SJCRH30 (cell line): Measurements from ENCODE around the gene BTF3. TPM values are rescaled to one million over a fixed set of nuclear protein-coding genes. Genes with fewer than 3 reads are reported as not detected.
"Not testable (repeated sequence)": the region's sequence is repeated elsewhere in the genome, so short reads cannot be mapped to it uniquely, and the experiment has no call there.

Source experiments
- DNase-seq, 2 experiments: peaks; one replicate each; pipeline ENCODE4 v3.0.0-alpha.2; 2015 to 2020
- H3K27ac ChIP-seq: fragments of 250-450 bp; sonication (Bioruptor Pico); 2 replicates; pipeline ENCODE4 v1.5.1; 2020; ENCODE audit warnings: mild to moderate bottlenecking, moderate library complexity
- H3K27me3 ChIP-seq: fragments of 250-450 bp; sonication (Bioruptor Pico); 2 replicates; pipeline ENCODE4 v1.5.1; 2020; ENCODE audit warnings: mild to moderate bottlenecking, moderate library complexity
- H3K36me3 ChIP-seq: fragments of 250-450 bp; sonication (Bioruptor Pico); 2 replicates; pipeline ENCODE4 v1.5.1; 2020; ENCODE audit warnings: mild to moderate bottlenecking, moderate library complexity
- H3K4me1 ChIP-seq: fragments of 250-450 bp; sonication (Bioruptor Pico); 2 replicates; pipeline ENCODE4 v1.5.1; 2020; ENCODE audit warnings: mild to moderate bottlenecking, moderate library complexity
- H3K4me3 ChIP-seq: fragments of 250-450 bp; sonication (Bioruptor Pico); 2 replicates; pipeline ENCODE4 v1.5.1; 2020; ENCODE audit warnings: mild to moderate bottlenecking, moderate library complexity
- H3K9me3 ChIP-seq: fragments of 250-450 bp; sonication (Bioruptor Pico); replicated peaks from 2 replicates; pipeline ENCODE4 v1.5.1; 2020; ENCODE audit warnings: mild to moderate bottlenecking, moderate library complexity
- total RNA-seq: library from RNA; depleted of rRNA; stranded (reverse); fragments of >200 nt; shearing (Covaris generic); gene quantifications from 2 replicates; pipeline ENCODE4 v1.2.3, GENCODE V29; 2014

Gene BTF3
- total RNA-seq, 1 experiment from 2014 or later: 1,184 TPM

DNA sequence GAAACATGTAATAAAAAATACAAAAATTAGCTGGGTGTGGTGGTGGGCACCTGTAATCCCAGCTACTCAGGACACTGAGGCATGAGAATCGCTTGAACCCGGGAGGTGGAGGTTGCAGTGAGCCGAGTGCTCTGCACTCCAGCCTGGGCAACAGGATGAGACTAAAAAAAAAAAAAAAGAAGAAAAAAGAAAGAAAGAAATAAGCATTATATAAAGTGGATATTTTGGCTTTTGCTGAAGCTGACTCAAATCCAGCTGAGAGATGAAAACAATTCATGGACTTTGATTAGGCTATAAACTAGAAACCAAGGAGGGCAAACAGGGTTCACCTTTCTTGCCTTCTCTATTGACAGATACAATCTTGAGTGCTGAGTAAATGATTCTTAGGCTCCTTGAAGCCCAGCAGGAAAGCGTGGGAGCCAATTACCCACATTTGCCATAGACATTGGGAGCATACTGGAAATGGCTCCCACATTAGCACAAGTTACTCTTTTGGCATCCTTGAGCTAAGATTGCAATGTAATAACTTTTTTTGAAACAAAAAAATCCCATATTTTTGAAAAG lies 2.4 kb upstream of the BTF3 start:
- Histone ChIP-seq H3K36me3 (peaks cover 15% of the 10 kb centered on the region), H3K9me3 (no peaks in the 10 kb centered on the region), H3K27me3 (no peaks in the 10 kb centered on the region), H3K4me1 (peaks cover 9% of the 10 kb centered on the region), H3K4me3 (no peak overlapping the region), H3K27ac (no peak overlapping the region)
- no peak for DNase-seq

DNA sequence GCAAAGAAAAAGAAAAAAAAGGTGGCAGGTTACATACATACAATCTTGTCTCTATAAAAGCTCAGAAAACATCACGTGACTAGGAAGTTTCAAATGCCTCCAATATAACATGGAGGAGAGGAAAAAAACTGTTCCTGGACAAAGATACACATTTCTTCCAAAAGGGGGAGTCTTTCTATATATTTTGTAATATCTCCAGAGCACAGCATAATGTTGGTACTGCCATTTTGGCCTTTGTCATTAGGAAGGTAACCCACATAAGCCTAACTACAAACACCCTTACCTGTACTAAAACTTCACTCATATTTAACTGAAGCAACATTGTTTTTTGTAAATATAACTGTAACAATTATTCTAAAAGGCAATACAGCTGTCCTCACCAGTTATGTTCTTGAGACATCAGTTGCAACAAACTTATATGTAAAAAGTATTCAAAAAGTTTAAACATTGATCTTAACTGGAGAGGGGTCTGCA lies 1.2 kb upstream of the BTF3 start:
- Histone ChIP-seq H3K9me3 (no peaks in the 10 kb centered on the region), H3K27ac (peak overlapping the region; percentile 95), H3K36me3 (peaks cover 27% of the 10 kb centered on the region), H3K27me3 (no peaks in the 10 kb centered on the region), H3K4me3 (peak overlapping the region; percentile 98), H3K4me1 (peaks cover 9% of the 10 kb centered on the region)
- peak; percentile 13 to 85 for DNase-seq

DNA sequence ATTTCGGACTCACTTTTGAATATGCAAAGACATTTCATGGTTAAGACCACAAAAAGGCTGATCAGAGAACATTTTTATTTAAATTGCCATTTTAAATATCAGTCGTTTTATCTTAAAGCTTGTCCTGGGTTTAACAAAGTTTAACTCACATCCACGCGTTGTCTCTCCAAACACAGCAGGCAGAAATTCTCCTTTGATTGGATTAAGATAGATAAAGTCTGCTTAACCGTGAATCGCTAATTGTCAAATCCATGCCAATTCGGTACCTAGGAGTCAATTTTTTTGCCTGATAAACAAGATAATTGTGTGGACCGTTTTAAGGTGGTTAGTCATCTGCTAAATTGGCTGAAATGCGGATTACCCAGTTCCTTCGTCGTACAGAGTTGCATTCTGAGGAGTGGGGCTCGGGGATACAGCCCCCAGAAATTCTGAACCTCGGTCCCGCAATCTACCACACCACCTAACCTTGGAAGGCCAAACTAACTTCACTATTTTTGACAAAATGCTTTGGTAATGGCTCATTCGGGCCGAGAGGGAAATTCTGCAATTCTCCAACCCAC lies 665 bp upstream of the BTF3 start:
- no peaks in the 10 kb centered on the region for H3K9me3 ChIP-seq
- H3K36me3 ChIP-seq: peaks cover 32% of the 10 kb centered on the region
- peak overlapping the region; percentile 98 for H3K4me3 ChIP-seq
- DNase-seq: no peak
- H3K27me3 ChIP-seq: no peaks in the 10 kb centered on the region
- peak overlapping the region; percentile 95 for H3K27ac ChIP-seq
- peaks cover 9% of the 10 kb centered on the region for H3K4me1 ChIP-seq

GRCh38 chr5:73499187-73499586 lies 945 bp downstream of the BTF3 start:
- no peak for DNase-seq

GRCh38 chr5:73499756-73500155 lies 1.5 kb downstream of the BTF3 start:
- no peak for DNase-seq
- Histone ChIP-seq H3K9me3 (no peaks in the 10 kb centered on the region), H3K4me3 (peak overlapping the region; percentile 98), H3K36me3 (peaks cover 52% of the 10 kb centered on the region), H3K27me3 (no peaks in the 10 kb centered on the region), H3K27ac (no peak overlapping the region), H3K4me1 (peaks cover 9% of the 10 kb centered on the region)

More at GRCh38 chr5:73499187-73499586, 945 bp downstream of the BTF3 start:
- Histone ChIP-seq H3K4me1 (peaks cover 9% of the 10 kb centered on the region), H3K9me3 (no peaks in the 10 kb centered on the region), H3K27ac (peak overlapping the region; percentile 95), H3K27me3 (no peaks in the 10 kb centered on the region), H3K4me3 (peak overlapping the region; percentile 98), H3K36me3 (peaks cover 47% of the 10 kb centered on the region)

DNA sequence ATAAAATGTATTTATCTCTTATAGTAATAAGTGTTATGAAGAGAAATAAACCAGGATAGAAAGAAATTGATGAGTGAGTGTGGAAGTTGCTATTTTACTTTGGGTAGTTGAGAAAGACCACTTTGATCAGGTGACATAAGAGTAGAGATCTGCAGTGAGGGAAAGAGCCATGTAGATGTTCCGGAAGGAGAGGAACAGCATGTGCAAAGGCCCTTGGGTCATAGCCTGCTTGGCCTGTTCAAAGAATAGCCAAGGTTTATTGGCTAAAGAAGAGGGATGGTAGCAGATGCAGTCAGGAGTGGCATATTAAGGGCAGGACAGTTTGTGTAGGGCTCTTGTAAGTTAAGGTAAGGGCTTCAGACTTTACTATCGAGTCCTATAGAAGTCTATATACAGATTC lies 3.2 kb downstream of the BTF3 start:
- H3K27ac ChIP-seq: no peak overlapping the region
- H3K36me3 ChIP-seq: peaks cover 69% of the 10 kb centered on the region
- no peak for DNase-seq
- peaks cover 9% of the 10 kb centered on the region for H3K4me1 ChIP-seq
- no peaks in the 10 kb centered on the region for H3K9me3 ChIP-seq
- H3K27me3 ChIP-seq: no peaks in the 10 kb centered on the region
- no peak overlapping the region for H3K4me3 ChIP-seq

DNA sequence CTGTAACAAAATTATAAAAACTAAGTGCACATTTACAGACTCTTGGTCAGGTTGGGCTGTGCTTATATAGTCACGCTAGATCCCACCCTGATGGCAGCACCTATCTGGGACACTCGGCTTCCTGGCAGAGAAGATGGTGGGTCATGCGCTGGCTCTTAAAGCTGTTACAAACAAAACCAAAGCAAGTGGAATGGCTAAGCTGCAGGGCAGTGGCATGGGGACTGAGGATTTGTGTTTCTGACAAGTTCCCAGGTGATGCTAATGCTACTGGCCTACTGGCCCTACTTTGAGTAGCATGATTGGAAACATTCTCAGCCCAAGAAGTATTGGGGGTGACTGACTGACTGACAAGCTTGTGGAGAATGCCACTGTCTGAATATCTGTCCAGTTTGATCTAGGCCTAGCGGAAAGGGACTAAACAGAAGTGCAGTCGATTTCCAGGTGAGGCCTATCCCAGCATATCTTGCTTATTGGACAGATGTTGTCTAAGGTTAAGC lies 8.3 kb downstream of the BTF3 start:
- Histone ChIP-seq H3K36me3 (peaks cover 58% of the 10 kb centered on the region), H3K27ac (no peak overlapping the region), H3K27me3 (no peaks in the 10 kb centered on the region), H3K4me3 (no peak overlapping the region), H3K9me3 (no peaks in the 10 kb centered on the region), H3K4me1 (no peaks in the 10 kb centered on the region)
- no peak for DNase-seq

DNA sequence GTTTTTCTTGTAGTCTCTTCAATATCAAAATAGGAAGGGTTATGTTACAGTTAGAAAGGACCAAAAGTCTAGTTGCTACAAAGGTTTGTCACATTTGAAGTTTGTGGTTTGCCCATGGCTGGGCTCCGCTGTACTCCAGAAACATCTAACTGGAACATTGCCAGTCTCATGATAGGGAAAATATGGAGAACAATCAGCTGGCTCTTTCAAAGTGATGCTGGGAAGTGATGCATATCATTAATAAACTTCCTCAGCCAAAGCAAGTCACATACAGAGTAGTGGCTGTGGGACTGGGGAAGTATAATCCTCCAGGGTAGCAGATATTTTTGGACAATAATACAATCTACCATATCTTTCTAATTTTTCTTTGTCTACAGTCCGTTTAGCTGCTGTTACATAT lies 8.8 kb downstream of the BTF3 start:
- no peak for DNase-seq
- H3K36me3 ChIP-seq: peaks cover 53% of the 10 kb centered on the region
- no peak overlapping the region for H3K4me3 ChIP-seq
- H3K27me3 ChIP-seq: no peaks in the 10 kb centered on the region
- H3K27ac ChIP-seq: no peak overlapping the region
- no peaks in the 10 kb centered on the region for H3K4me1 ChIP-seq
- no peaks in the 10 kb centered on the region for H3K9me3 ChIP-seq

DNA sequence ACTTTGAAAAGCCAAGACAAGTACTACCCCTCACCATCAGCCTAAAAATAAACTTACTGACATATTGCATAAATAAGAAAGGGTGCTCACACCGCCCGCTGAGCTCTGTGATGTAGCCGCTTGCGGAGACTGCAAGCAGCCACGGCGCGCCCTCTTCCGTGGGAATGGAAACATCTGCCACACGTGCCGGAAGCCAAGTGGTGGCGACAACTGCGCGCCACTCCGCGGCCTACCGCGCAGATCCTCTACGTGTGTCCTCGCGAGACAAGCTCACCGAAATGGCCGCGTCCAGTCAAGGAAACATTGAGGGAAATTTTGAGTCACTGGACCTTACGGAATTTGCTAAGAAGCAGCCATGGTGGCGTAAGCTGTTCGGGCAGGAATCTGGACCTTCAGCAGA lies 10.3 kb downstream of the BTF3 start:
- not testable (repeated sequence) for H3K27ac ChIP-seq, H3K27me3 ChIP-seq, DNase-seq, H3K4me1 ChIP-seq, H3K9me3 ChIP-seq, H3K4me3 ChIP-seq
- H3K36me3 ChIP-seq: peaks cover 38% of the 10 kb centered on the region

- Histone ChIP-seq H3K36me3 (no peaks in the 10 kb centered on the region), H3K4me1 (no peaks in the 10 kb centered on the region), H3K27ac (no peak overlapping the region), H3K4me3 (no peak overlapping the region), H3K27me3 (no peaks in the 10 kb centered on the region), H3K9me3 (no peaks in the 10 kb centered on the region; the same call in 1 of the 2 replicates)
- no peak for DNase-seq
These were observed 15.8 kb downstream of the BTF3 start for GRCh38 chr5:73513996-73514395.

- H3K4me3 ChIP-seq: no peak overlapping the region
- no peaks in the 10 kb centered on the region; the same call in 1 of the 2 replicates for H3K9me3 ChIP-seq
- H3K36me3 ChIP-seq: no peaks in the 10 kb centered on the region
- H3K4me1 ChIP-seq: no peaks in the 10 kb centered on the region
- no peaks in the 10 kb centered on the region for H3K27me3 ChIP-seq
- H3K27ac ChIP-seq: no peak overlapping the region
- DNase-seq: no peak
These were observed 16.2 kb downstream of the BTF3 start for GRCh38 chr5:73514418-73514817.

GRCh38 chr5:73515232-73515631 lies 17.0 kb downstream of the BTF3 start:
- no peaks in the 10 kb centered on the region for H3K4me1 ChIP-seq
- no peak overlapping the region for H3K27ac ChIP-seq
- no peaks in the 10 kb centered on the region for H3K36me3 ChIP-seq
- DNase-seq: no peak
- H3K27me3 ChIP-seq: no peaks in the 10 kb centered on the region
- no peaks in the 10 kb centered on the region; the same call in none of the 2 replicates for H3K9me3 ChIP-seq
- H3K4me3 ChIP-seq: no peak overlapping the region

GRCh38 chr5:73519531-73520283 lies 21.5 kb downstream of the BTF3 start:
- Histone ChIP-seq H3K27me3 (no peaks in the 10 kb centered on the region), H3K9me3 (no peaks in the 10 kb centered on the region; the same call in 1 of the 2 replicates), H3K4me1 (no peaks in the 10 kb centered on the region), H3K4me3 (peak overlapping the region; percentile 12; the same call in 1 of the 2 replicates), H3K27ac (no peak overlapping the region), H3K36me3 (no peaks in the 10 kb centered on the region)
- peak; percentile 70 to 92 for DNase-seq

DNA sequence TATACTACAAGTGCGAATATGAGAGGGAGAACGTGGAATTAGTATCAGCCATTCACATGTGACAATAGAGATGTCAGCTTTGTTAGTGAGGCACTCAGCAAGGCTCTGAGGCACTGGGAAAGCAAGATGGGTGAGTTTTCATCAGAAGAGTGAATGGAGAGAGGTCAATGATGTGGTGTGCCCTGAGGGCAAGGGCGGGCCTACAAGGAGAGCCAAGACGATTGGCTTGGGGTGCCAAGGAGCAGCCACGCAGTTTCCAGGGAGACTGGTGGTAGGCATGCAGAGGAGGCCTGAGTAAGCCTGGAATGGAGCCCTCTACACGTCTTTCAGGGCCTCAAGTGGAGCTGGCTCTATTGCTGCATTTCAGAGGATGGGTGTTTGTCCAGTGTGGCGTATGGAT lies 24.7 kb downstream of the BTF3 start:
- H3K4me3 ChIP-seq: no peak overlapping the region
- DNase-seq: no peak
- H3K27me3 ChIP-seq: no peaks in the 10 kb centered on the region
- H3K4me1 ChIP-seq: no peaks in the 10 kb centered on the region
- H3K36me3 ChIP-seq: no peaks in the 10 kb centered on the region
- H3K27ac ChIP-seq: no peak overlapping the region
- no peaks in the 10 kb centered on the region; the same call in 1 of the 2 replicates for H3K9me3 ChIP-seq

DNA sequence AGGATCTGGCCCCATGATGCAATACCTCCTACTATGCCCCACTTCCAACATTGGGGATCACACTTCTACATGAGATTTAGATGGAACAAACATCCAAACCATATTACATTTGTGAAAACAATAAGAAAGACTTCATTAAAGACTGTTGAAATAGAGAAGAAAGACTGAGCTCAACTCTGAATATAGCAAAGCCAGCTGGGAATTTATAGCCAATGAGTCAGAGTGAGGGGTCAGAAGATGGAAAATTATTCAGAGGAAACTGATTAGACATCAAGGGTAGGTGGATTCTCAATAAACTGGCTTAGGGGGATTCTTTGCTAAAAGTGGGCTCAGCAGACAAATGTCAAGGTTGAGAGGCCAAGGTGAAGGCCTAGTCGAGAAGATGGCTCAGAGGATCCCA lies 25.6 kb downstream of the BTF3 start:
- Histone ChIP-seq H3K27me3 (no peaks in the 10 kb centered on the region), H3K9me3 (no peaks in the 10 kb centered on the region; the same call in 1 of the 2 replicates), H3K36me3 (no peaks in the 10 kb centered on the region), H3K27ac (no peak overlapping the region), H3K4me3 (no peak overlapping the region), H3K4me1 (no peaks in the 10 kb centered on the region)
- DNase-seq: no peak
